Lower leg skin (tissue), 4 donors: ENCODE data around the gene DNER. TPM values are rescaled to one million over a fixed set of nuclear protein-coding genes. Genes with fewer than 3 reads are reported as not detected.

Experiments
- DNase-seq, 2 donors: peaks; one replicate each; pipeline ENCODE4 v3.0.0-alpha.2; 2019; ENCODE audit warnings: low spot score in 2 of 2
- H3K4me3 ChIP-seq: fragments of 200-600 bp; sonication (generic); 2 replicates; pipeline ENCODE4 v1.5.1; 2017; ENCODE audit warnings: mild to moderate bottlenecking, low read depth; ENCODE audit not compliant: poor library complexity, severe bottlenecking
- POLR2A ChIP-seq, 2 donors: fragments of 450-650 bp; IDR thresholded peaks; one replicate each; pipeline ENCODE4 v1.6.1; 2016 to 2017; ENCODE audit warnings: antibody characterized with exemption in 2 of 2, mild to moderate bottlenecking in 1 of 2, moderate library complexity in 1 of 2
- WGBS, 2 donors: methylation state at CpG; one replicate each; pipeline ENCODE4 v1.1.5; 2018; 5-methylcytosine and 5-hydroxymethylcytosine counted together
- intact Hi-C: fragments of 100-400 bp; cut with DNase I; formaldehyde crosslinking; loops from one replicate; pipeline ENCODE4 v1.15.0; 2023; ENCODE audit warnings: low total_unique reads
- total RNA-seq, 4 donors: library from RNA; depleted of rRNA; stranded (reverse); fragments of >200 nt; gene quantifications; one replicate each; pipeline ENCODE4 v1.1.0, GENCODE V29; 2016
- TF ChIP-seq, protein P1 (sequence below), 3 donors: fragments of 450-650 bp; IDR thresholded peaks; one replicate each; pipeline ENCODE4 v1.5.1; 2016; ENCODE audit warnings: antibody characterized with exemption in 3 of 3, mild to moderate bottlenecking in 3 of 3, moderate library complexity in 2 of 3

The DNER gene
- total RNA-seq, 4 donors from 2014 or later = 2.8 to 20.1 (median 12.8) TPM

DNA sequence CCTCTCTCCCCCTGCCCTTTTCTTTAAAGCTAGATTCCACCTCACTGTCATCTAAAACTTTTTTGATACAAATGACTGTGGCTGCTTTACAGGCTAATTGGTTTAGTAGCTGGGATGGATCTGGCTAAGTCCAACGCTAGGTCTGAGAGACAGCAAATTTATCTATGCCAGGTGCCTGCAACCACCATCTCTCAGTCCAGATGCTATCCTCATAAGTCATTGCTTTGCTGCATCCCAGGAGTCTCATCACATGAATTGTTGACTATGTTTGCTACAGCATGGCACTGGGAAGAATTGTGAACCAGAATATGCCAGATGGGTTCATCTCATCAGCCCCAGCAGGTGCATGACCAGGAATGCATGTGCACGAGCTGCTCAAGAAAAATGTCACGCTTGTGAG, 343.3 kb downstream of the DNER start:
- DNase-seq = no peak
- TF ChIP-seq, protein P1, sequence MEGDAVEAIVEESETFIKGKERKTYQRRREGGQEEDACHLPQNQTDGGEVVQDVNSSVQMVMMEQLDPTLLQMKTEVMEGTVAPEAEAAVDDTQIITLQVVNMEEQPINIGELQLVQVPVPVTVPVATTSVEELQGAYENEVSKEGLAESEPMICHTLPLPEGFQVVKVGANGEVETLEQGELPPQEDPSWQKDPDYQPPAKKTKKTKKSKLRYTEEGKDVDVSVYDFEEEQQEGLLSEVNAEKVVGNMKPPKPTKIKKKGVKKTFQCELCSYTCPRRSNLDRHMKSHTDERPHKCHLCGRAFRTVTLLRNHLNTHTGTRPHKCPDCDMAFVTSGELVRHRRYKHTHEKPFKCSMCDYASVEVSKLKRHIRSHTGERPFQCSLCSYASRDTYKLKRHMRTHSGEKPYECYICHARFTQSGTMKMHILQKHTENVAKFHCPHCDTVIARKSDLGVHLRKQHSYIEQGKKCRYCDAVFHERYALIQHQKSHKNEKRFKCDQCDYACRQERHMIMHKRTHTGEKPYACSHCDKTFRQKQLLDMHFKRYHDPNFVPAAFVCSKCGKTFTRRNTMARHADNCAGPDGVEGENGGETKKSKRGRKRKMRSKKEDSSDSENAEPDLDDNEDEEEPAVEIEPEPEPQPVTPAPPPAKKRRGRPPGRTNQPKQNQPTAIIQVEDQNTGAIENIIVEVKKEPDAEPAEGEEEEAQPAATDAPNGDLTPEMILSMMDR (IDR thresholded peaks at IDR 0.05) = no peak
- TF ChIP-seq POLR2A (IDR thresholded peaks at IDR 0.05) = no peak
- no peak overlapping the region for H3K4me3 ChIP-seq
- 79 to 84% methylated on average over 3 of the region's 3 CpGs for WGBS, 2 donors
- intact Hi-C loops = no loop called here

DNA sequence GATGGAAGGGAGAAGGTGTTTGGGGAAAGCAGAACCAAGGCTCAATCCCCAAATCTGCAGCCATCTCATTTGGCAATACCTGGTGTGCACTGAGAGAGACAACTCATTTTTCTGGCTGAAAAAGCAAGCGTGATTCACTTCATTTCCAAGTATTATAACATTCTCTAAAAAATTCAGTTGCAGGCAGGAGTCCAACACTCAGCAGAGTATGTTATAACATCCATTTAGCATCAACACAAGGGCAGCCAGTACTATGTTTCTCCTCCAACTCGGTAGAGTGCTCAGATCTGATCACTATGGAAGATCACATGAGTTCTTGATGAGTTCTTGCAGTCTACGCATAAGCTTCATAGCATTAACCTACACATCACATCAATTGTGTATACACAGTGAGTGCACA, 343.8 kb downstream of the DNER start:
- intact Hi-C loops = no loop called here
- no peak overlapping the region for H3K4me3 ChIP-seq
- TF ChIP-seq, protein P1 (IDR thresholded peaks at IDR 0.05) = no peak
- TF ChIP-seq POLR2A (IDR thresholded peaks at IDR 0.05) = no peak
- no peak for DNase-seq
- WGBS, 2 donors = 70 to 72% methylated on average over 3 of the region's 3 CpGs

DNA sequence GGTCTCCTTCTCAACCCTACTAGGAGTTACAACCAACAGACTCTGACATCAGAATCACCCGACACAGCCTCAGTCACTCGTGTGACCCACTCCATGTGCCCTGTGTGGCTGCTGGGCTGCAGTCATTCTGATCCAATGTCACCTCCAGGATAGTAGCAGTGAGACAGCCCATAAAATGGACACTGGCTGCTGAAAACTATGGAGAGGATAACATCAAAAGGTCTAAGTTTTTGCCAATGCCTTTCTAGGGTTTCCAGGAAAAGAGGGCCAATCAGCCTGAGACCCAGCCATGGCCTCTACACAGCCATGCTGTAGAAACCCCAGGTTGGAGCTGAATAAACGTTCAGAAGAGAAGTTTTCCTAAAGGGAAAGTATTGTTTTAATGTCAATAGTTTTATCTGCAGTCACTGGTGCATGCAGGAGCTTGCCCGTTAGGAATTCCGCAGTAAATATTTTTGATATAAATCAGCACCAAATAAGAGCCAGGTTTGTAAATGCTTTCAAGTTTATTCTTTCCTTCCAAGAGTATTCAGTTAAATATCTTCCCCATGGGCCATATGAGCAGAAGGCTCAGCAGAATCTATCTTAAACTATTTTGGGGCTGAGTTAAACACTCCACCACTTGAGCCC, 351.1 kb downstream of the DNER start:
- intact Hi-C loops = no loop called here
- TF ChIP-seq, protein P1 (IDR thresholded peaks at IDR 0.05) = no peak
- no peak for TF ChIP-seq POLR2A (IDR thresholded peaks at IDR 0.05)
- H3K4me3 ChIP-seq = no peak overlapping the region
- 41 to 50% methylated on average over 5 of the region's 5 CpGs for WGBS, 2 donors
- no peak for DNase-seq

DNA sequence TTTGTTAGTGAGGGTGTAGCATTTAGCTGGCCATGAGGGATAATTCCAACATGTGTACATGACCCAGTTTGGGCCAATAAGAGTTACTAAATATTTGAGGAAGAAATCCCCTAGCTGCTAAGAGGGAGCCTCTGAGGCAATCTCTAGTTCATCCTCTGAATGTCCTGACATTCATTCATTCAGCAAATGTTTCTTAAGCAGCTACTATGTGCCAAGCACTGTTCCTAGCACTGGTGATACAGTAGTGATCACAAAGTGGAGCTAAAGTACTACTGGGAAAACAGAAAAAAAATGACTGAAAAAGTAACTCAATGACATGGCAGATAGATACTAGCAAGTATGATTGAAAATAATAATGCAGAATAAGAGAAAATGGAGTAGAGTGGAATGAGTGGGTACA, 363.5 kb downstream of the DNER start:
- no peak for TF ChIP-seq POLR2A (IDR thresholded peaks at IDR 0.05)
- TF ChIP-seq, protein P1 (IDR thresholded peaks at IDR 0.05) = no peak
- intact Hi-C loops = no loop called here
- DNase-seq = no peak

DNA sequence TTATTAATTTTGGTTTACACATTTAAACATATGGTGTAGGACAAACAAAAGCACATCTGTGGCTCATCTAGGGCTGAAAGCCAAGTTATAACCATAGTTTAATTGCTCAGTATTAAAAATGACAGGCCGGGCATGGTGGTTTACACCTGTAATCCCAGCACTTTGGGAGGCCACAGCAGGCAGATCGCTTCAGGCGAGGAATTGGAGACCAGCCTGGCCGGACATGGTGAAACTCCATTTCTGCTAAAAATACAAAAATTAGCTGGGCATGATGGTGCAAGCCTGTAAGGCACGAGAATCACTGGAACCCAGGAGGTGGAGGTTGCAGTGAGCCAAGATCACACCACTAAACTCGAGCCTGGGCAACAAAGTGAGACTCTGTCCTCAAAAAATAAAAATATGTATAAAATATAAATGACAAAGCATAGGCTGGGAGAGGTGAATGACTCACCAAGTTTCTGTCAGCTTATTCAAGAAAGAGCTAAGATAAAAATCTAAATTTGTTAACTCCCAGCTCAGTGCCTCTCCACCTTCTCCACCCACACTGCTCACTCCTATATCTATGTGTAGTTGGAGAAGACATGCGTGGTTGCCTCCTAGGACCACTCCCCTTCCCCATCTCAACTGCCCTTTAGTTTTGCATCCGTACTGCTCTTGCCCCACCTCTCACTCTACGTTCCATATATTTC, 364.1 kb downstream of the DNER start:
- intact Hi-C loops = no loop called here
- TF ChIP-seq, protein P1 (IDR thresholded peaks at IDR 0.05) = no peak
- TF ChIP-seq POLR2A (IDR thresholded peaks at IDR 0.05) = no peak
- no peak overlapping the region for H3K4me3 ChIP-seq
- no peak for DNase-seq
- WGBS, 2 donors = 55 to 56% methylated on average over 9 of the region's 9 CpGs

More for the DNA sequence above, 363.5 kb downstream of the DNER start:
- H3K4me3 ChIP-seq = no peak overlapping the region
